Cardiac fibroblast (primary cell): ENCODE measurements around the gene ZNF213.

Experiments used
- DNase-seq, 2 donors: peaks; one replicate each; pipeline versions ENCODE4 v3.0.0 to v3.0.0-alpha.2; 2010; ENCODE audit warnings: low read depth in 2 of 2
- H3K4me3 ChIP-seq, 2 donors: replicated peaks in 1 of 2; 1 replicate in 1 of 2; 2 replicates in 1 of 2; pipeline ENCODE4 v1.5.1; 2011; ENCODE audit warnings: low read depth in 2 of 2, low read length in 2 of 2, mild to moderate bottlenecking in 2 of 2, moderate library complexity in 1 of 2
- TF ChIP-seq, protein P1 (sequence below): IDR thresholded peaks from one replicate; pipeline ENCODE4 v1.5.1; 2011; ENCODE audit warnings: low read depth, mild to moderate bottlenecking, low read length, inconsistent platforms

Gene ZNF213

DNA sequence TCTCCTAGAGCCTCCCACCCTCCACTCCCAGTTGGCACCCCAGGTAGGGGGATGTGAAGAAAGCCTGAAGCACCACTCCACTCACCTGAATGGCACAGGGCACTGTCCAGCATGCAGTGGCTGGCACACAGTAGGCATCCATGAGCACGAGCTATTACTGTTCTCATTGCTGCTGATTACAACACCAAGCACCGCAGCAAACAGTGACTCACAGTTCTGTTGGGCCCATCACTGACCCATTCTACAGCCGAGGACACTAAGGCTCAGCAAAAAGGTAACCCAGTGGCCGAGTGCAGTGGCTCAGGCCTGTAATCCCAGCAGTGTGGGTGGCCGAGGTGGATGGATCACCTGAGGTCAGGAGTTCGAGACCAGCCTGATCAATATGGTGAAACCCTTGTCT, 38.5 kb upstream of the ZNF213 start:
- H3K4me3 ChIP-seq = no peak overlapping the region
- TF ChIP-seq, protein P1, sequence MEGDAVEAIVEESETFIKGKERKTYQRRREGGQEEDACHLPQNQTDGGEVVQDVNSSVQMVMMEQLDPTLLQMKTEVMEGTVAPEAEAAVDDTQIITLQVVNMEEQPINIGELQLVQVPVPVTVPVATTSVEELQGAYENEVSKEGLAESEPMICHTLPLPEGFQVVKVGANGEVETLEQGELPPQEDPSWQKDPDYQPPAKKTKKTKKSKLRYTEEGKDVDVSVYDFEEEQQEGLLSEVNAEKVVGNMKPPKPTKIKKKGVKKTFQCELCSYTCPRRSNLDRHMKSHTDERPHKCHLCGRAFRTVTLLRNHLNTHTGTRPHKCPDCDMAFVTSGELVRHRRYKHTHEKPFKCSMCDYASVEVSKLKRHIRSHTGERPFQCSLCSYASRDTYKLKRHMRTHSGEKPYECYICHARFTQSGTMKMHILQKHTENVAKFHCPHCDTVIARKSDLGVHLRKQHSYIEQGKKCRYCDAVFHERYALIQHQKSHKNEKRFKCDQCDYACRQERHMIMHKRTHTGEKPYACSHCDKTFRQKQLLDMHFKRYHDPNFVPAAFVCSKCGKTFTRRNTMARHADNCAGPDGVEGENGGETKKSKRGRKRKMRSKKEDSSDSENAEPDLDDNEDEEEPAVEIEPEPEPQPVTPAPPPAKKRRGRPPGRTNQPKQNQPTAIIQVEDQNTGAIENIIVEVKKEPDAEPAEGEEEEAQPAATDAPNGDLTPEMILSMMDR = no peak
- DNase-seq = no peak

DNA sequence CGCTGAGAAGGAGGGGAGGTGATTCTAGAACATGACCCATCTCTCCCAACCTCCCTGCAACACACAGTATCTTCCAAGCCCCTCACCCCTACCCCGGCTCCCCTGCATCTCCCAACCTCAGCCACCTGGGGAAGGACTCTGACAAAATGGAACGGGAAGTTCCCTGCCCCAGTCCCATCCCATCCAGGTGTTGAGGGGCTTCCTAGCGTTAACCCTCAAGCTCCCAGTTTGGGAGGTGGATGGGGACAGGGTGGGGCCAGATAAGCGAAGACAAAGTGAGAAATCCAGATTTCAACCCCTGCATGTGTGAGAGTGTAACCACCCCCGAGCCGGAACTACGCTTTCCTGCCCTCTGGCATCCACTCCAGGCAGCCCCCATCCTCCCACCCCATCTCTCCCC, 37.6 kb upstream of the ZNF213 start:
- no peak for DNase-seq
- no peak overlapping the region for H3K4me3 ChIP-seq
- TF ChIP-seq, protein P1 = no peak

DNA sequence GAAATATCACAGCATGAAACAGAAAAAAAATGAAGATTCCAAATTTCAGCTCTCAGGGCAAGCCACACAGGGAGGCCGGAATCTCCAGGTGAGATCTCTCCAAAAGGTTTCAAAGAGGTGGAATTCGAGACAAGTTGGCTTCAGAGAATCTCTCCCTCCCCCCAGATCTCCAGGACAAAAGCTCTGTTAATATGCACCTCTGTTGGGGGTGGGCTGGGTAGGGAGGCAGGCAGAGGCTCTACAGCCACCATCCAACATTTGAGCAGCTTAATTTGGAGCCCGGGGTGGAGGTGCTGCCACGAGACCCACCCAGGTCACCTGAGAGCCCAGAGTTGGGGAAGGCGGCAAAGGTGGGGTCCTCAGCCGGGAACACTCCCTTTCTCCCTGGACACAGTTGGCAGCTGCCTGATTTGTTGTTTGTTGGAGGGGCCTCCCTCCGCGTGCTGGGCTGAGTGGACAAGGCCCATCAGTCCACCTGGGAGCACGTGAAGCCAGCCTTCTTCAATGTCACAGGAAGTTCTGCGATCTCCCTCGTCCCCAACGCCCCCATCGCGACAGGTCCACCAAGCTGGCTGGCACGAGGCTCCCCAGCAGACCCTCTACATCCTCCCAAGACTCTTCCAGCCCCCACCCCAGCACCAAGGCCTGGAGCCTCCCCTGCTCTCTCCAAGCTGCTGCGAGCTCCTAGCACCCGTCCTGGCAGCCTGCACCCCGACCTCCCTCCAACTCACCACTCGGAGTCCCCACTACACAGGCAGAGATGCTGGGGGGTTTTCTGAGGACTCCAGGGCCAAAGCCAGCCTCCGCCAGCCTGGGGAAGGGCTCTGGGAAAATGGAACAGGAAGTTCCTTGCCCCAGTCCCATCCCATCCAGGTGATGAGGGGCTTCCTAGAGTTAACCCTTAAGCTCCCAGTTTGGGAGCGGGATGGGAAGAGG, 36.1 kb upstream of the ZNF213 start, which contains the start of gene ZSCAN10:
ZSCAN10 (minus strand) TSS at position 836 of the 936 bp plus-strand sequence. CDS start 6,357 bp downstream, outside the sequence.
- TF ChIP-seq, protein P1 = no peak
- peak within 1 kb of the TSS; percentile 7 to 13 for H3K4me3 ChIP-seq
- DNase-seq = no peak

DNA sequence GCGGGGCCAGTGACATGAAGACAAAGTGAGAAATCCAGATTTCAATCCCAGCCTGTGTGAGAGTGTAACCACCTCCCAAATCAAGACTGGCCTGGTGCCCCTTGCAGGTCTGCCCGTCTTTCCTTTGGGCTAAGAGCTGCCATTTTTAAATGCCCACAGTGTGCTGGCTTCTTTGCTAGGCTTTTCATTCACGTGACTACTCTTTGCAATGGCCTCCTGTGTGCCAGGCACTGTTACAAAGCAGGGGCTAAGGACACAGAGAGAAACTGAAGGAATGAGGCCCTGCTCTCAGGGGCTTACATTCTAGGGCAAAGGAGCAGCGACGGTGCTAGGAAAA, 35.5 kb upstream of the ZNF213 start:
- H3K4me3 ChIP-seq = no peak overlapping the region
- TF ChIP-seq, protein P1 = no peak
- DNase-seq = no peak

DNA sequence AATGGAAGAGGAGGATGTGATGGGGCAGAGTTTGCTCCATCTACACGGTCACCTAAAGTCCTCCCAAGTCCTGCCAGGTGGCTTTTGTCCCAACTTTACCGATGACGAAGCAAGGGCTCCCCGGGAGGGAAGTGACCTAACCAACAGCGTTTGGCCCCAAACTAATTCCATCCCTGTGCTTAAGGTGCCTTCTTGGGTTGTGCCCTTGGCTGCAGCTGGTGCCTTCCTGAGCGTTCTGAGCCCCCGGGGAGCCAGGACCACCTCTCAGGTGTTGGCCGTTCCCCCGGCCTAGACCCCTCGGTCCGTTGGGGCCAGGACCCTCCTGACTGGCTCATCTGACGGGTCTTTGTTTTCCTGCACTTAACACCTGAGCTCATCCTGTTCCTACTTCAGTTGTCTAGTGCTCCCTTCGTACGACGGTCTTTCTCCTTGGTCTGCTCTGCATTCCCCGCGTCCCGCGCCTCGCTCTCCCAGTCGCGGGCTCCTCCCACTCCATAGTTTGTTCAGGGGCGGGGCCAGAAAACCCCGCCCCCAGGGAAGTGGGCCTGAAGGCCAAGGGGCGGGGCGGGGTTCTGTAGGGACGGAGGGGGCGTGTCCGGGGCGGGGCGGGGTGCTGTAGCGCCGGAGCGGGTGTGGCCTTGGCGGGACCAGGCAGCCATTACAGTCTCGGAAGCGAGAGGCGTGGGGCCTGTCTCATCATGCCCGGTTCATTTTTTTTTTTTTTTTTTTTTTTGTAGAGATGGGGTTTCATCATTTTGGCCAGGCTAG, 34.9 kb upstream of the ZNF213 start:
- DNase-seq = peak; percentile 90 to 91
- peak overlapping the region; percentile 7 to 13 for H3K4me3 ChIP-seq
- TF ChIP-seq, protein P1 = no peak

DNA sequence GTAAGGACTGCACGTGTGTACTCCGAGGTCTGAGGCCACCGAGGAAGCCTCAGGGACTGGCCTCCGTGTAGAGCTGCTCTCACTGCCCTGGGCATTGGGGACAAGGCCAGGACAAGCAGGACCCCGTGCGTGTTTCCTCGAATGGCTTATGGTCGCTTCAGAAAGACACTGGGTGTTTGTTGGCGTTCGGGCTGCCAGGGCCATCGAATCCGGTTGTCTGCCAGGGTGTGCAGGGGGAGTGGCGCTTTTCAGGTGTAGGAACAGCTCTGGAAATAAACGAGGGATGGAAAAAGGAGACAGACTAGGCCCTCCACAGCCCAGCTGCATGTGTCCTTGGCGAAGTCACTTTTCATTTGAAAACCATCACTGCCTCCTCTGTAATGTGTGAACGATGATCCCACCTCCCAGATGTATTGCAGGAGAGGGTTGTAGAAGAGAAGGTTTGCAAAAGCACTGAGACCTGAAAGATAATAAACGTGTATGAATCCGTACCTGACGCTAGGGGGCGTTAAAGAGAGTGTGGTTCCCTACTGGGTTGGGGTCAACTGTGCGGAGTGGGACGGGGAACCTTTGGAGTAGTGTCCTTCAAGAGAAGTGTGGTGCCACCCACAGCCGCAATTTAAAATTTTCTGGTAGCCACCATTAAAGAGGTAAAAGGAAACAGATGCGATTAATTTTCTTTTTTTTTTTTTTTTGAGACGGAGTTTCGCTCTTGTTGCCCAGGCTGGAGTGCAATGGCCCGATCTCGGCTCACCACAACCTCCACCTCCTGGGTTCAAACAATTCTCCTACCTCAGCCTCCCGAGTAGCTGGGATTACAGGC, 33.6 kb upstream of the ZNF213 start:
- TF ChIP-seq, protein P1 = peak; percentile 47
- DNase-seq = peak; percentile 33 to 37
- no peak overlapping the region for H3K4me3 ChIP-seq
